Stimulated activated CD8-positive, alpha-beta memory T cell treated with anti-CD3 and anti-CD28 coated beads, Interleukin-15, amount 100 ng/mL, for 1 hour (primary cell): ENCODE results near the gene PIEZO1.
"Not testable (repeated sequence)": the region's sequence is repeated elsewhere in the genome, so short reads cannot be mapped to it uniquely, and the experiment has no call there.

Experiments used
- DNase-seq: peaks from one replicate; pipeline ENCODE4 v3.0.0-alpha.2; 2020; ENCODE audit warnings: low read depth

The PIEZO1 gene

DNA sequence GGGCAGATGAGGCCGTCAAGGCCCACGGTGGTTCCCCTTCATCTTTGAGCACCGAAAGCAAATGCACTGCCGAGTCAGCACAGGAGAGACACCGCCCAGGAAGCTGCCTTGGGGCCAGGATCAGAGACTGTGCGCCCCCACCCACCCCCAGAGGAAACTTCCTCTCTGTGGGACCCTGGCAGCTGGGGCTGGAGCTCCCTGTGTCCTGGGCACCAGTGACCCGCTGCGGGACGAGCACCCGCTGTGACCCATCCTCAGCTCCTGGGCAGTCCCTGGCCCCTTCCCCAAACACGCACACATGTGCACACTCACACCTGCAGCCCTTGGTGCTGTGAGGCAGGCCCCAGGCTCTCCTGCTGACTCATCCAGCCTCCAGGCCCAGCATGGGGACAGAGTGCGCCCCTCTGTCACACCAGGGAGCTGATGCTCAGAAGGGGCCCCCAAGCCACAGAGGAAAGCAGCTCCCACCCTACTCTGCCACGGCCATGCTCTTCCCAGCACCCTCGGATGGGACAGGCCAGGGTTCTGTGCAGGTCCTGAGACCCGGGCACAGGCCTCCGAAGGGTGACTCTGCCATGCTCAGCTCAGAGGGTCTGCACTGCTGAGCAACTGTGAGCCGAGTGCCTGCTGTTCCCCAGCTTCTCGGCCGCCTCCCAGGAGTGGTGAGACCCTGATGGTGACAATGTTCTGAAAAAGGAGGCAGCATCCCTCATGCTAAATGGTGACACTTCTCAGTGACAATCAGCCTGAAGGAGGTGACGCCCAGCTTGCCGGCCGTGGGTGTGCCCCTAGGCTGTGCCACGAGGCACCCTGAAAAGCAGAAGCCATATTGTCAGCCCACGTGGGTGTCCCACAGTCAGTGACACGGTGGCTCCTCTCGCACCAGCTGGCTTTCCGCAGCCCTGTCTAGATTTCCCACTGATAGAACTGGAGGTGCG is 3.6 kb downstream of the PIEZO1 start:
- no peak for DNase-seq

DNA sequence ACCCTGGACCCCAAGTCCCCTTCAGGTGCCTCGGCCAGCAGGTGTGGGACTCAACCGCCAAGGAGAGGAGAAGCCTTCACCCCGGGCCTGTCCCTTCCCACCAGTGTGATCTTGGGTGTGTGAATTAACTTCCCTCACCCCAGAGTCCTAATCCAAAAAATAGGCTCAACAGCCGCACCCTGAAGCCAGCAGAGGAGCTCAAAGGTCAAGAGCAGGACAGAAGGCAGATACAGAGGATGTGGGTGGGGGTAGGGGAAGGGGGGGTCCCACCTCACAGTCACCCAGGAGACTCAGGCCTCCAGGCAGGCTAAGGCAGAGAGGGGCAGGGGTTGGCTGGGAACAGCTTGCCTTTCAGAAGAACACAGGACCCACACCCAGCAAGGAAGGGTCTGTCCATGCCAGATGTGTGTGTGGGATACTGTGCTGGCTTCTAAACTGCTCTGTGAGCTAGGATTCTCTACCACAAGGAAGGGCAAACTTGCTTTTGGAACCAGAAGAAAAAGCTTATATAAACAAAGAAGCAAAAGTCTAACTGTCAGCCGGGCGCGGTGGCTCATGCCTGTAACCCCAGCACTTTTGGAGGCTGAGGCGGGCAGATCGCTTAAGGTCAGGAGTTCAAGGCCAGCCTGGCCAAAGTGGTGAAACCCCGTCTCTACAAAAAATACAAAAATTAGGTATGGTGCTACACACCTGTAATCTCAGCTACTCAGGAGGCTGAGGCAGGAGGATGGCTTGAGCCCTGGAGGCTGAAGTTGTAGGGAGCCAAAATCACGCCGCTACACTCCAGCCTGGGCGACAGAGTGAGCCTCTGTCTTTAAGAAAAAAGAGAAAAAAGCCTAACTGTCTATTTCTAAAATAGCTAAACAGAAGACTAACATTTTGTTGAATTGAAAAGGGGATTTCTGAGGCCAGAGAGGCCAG is 4.6 kb downstream of the PIEZO1 start:
- DNase-seq: no peak

DNA sequence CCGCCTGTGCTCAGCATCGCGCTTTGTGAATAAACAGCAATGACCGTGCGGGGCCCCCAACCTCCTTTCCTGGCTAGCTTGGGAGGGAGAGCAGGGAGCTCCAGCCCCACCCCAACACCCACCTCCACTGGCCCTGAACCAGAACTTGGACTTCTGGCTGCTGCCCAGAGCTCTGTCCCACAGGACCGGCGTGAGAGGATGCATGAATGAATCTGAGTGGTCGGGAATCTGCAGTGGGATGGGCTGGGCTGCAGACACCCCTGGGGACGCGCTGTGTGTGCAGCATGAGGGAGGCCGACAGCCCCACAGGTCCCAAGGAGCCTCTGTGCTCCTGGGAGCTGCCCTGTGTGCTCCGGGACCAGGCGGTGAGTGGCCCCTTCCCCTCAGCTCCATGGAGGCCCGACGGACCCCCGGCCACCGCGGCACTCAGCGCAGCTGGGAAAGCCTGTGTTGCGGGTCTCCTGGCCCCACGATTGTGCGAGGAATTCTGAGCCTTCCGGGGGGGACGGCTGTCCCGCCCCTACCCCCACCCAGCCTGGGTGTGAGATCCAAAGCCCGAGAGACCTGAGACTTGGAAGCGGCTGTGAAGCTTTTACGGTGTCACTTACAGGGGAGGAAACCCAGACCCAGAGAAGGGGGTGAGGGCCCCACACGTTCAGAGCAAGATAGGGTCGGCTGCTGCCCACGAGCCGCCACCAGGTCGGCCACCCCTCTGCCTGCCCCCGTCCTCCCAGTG is 5.4 kb downstream of the PIEZO1 start:
- no peak for DNase-seq

DNA sequence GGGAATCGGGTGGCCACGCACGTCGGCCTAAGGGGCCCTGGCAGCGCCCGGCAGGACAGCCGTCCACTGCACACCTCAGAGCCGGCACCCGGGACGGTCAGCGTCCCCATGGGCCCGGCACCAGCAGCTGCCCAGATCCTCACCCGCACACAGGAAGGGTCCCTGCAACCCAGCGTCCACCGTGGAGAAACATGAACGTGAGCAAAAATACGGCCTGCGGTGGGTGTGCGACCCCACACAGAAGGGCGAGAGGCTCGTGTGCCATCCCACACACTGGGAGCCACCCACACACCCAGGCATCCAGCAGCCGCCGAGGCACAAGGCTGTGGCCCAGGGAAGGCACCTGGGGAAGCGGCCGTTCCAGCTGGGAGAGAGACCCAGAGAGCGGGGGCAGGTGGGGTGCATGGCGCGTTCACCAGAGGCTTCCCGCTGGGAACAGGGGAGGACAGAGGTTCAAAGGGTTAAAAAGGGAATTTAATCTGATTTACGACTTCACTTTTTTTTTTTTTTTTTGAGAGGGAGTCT is 6.4 kb downstream of the PIEZO1 start:
- DNase-seq: no peak

DNA sequence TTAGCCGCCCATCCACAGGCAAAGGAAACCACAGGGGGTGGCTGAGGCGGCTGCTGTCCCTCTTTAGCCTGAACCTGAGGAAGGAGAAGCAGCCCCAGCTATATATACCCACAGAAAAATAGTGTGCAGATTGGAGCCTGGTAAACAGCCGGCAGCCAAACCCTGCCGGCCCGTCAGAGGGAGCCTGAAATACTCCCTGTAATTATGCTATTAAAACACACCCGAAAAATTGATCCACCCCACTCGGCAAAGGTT is 6.8 kb downstream of the PIEZO1 start:
- DNase-seq: no peak

DNA sequence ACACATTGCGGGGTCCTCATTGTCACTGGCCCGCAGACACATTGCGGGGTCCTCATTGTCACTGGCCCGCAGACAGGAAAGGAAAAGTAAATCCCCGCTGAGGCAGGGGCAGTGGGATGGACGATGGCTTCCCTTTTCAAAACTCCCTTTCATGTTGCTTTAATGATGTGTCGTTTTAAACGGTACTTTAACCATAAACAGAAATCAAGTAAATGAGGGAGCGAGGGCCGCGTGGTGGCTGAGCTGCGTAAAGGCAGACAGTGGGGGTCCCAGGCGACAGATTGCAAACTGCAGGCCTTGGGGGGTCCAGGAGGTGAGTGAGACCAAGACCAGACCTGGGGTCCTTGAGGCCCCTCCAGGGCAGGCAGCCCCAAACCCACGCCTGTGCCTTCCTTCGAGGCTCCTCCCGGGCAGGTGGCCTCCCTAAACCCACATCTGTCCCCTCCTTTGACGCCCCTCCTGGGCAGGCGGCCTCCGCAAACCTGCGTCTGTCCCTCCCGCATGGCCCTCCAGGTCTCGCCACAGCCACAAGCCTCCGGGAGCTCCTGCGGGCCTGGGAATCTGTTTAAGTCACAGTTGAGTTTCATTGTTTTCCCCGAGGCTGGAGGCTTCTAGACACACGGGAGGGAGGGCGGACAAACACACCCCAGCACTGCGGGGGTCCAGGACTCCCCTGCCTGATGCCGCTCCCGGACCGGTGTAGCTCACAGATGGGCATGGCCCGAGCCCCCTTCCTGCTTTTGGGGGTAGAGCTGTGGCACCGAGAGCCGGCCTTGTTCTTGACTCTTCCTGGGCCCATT is 7.3 kb downstream of the PIEZO1 start:
- DNase-seq: no peak

DNA sequence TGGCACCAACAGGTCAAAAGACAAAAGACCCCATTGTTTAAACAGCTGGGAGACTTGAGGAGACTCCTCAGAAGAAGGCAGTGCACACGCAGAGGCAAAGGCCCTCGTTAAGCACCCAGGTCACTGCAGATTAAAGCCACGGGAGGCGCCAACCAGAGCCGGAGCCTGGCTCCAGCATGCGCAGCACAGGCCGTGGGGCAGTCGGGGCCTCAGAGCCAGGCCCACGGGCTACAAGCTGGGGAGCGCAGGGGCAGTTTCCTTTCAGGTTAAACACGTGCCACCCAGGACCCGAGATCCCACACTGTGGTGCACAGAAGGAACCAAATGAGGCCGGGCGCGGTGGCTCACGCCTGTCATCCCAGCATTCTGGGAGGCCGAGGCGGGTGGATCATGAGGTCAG is 9.2 kb downstream of the PIEZO1 start:
- no peak for DNase-seq

DNA sequence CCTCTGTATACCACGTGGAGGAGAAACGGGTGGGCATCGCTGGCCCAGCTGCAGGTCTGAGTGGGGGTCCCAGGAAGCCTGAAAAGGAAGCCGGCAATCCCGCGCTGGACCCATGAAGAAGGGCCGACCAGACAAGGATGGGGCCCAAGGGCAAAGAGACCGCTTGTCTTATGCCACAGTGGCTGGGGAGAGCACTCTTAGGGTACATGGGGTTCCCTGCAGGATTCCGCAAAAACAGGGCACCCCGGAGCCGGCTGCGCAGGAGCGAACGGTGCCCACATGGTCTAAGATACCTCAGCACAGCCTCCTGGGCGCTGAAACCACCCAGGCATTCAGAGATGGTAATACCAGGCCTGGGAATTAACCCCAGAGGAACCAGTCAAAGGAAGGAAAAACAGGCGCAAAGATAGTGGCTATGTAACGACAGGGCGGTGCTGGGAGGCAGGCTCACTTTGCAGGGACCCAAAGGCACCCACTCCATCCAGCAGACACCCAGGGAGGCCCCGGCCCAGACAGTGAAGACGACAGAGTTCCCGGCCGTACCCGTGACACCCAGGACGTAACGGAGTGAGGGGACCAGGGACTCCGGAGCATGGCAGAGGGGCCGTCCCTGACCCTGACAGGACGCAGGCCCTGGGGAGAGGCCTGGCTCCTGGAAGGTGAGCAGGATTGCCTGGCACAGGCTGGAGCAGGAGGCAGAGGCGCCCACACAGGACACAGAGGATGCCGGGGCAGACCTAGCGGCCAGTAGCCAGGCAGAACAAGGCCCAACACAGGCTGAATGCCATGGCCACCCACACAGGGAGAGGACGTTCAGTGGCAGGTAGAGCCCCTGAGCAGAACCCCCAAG is 10.3 kb downstream of the PIEZO1 start:
- DNase-seq: no peak

DNA sequence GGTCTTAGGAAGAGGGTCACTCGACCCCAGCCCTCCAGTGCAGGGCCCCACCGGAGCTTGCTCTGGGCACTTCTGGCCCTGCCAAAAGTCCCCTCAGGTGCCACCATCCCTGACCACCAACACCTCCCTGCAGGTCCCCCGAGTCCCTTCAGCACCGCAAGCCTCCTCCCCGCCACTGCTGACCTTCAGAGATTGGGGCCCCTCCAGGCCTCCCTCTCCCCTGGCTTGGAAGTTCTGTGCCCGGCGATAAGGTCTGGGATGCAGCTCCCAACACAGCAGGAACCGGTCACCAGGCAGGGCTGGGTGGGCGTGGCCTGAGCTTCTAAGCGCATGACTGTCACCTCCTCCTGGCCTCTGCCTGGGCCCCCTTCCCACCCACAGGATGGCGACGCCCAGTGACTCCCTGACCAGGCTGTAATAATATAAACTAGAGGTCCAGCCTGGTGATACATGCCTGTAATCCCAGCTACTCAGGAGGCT is 11.2 kb downstream of the PIEZO1 start:
- no peak for DNase-seq

DNA sequence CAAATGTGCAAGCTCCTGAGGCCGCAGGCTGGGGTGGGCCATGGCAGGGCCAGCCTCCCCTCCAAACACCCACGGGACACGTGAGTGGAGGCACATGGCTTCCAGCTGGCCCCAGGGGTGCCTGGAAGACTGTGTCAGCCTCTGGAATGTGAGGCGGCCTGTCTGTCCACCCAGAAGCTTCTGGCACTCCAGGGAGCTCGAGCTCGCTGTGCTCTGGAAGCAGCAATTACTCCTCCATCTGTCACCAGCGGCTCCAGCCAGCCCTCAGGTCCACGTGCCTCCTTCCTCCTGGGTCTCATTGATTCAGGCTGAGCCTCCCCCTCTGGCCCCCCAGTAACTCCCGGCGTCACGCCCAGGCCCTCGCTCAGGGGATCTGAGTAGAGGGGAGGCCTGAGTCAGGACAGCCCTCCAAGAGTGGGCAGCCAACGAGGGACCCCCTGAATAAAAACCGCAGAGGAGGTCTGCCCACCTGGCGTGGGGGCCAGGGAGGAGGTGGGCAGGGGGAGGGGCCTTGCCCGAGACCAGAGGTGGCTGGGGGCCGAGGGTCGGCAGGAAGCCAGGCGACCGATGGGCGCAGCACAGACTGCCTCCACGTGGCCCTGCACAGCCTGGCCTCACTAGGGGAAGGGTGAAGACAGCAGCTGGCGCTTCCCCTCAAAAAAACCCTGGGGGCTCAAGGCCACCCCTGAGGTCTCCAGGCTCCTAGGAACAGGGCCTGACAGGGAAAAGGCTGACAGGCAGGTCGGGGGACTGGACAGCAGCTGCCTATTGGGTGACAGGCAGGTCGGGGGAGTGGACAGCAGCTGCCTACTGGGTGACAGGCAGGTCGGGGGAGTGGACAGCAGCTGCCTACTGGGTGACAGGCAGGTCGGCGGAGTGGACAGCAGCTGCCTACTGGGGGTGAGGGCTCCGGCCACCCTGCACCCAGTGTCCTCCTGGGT is 11.9 kb downstream of the PIEZO1 start:
- no peak for DNase-seq

DNA sequence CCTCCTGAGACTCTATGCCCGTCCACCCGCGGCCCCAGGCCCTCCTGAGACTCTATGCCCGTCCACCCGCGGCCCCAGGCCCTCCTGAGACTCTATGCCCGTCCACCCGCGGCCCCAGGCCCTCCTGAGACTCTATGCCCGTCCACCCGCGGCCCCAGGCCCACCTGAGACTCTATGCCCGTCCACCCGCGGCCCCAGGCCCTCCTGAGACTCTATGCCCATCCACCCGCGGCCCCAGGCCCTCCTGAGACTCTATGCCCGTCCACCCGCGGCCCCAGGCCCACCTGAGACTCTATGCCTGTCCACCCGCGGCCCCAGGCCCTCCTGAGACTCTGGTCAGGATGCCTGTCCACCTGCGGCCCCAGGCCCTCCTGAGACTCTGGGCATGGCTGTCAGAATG is 13.2 kb downstream of the PIEZO1 start:
- DNase-seq: not testable (repeated sequence)

DNA sequence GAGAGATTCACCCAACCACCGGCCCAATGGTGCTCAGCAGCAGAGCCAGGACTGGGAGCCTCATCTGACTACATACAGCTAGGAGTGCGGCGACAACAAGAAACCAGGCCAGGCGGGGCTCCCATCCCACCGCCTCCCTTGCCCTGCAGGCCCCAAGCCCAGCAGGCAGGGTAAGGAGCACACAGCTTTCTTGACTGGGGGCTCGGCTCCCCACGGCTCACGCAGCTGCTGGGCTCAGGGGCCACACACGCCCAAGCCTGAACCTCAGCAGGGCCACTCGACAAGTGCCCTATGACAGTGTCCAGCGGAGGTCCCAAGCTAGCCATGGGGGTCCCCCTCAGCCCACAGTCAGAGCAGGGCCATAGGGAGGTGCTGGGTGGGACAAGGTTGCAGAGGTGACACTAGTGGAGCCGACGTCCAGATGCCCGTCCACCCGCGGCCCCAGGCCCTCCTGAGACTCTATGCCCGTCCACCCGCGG is 13.7 kb downstream of the PIEZO1 start:
- no peak for DNase-seq

DNA sequence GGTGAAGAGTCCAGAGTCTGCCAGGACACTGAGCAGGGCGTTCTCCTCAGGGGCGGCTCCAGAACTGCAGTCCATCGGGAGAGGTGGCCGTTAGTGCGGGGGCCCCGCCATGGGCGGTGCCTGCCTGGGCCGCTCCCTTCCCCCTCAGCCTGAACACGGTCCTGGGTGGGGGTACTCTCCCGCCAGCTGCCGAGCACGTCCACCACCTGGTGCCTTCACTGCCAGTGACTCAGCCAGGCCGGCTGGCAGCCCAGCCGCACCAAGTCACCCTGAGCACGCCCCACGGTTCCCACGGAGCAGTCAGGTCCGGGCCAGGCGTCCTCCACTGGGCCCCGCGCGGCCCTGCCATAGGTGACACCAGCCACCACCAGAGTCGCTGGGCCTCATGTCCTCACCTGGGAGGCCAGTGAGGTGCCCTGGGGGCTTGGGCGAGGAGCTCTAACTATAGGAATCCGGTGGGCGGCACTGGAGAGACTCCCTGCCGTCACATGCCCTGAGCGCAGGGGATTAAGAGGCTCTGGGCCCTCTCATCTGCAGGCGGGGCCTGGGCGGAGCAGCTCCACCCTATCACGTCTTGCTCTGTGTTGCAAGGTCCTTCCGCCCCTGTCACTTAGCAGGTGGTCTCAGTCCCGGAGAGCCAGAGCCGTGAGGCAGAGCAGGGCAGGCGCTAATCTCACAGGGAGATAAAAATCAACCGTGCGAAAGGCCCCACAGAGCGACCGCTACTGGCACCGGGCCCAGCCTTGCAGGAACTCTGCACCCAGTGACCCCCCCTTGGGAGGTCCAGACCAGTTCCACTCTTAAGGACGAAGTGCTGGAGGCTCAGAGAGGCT is 14.3 kb downstream of the PIEZO1 start:
- DNase-seq: no peak

DNA sequence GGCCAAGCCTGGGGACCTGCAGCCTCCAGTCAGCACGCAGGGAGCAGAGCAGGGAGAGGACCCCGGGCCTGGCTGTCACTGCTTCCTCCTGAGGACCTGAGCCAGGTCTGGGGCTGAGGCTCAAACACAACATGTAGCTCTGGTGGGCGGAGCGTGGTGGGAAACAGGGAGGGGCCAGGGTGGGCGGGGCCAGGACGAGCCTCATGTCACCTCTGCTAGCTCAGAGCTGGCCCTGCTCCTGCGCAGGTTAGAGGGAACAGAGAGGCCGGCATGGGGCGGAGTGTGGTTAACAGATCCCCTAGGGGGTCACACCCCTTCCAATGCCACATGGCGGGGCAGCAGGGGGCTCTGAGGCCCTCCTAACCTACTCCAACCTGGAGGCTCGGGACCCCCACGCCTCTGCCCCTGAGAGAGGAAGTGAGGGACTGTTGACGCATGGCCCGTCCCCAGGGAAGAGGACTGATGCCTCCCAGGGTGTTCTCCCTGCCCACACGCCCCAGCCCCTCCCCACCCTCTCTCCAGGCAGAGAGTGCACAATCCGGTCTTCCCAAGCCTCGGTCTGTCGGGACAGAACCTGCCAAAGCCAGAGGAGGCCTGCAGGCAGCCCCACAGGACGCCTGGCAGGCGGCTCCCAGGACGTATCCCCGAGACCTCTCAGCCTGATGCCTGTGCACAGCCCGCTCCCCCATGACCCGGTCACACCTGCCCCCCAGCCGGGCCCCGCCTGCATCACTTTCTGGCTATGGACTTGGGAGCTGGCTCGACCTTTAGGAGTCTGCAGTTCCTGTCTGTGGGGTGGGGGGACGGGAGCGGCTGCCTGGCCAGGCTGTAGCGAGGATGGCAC is 15.2 kb downstream of the PIEZO1 start:
- DNase-seq: no peak

DNA sequence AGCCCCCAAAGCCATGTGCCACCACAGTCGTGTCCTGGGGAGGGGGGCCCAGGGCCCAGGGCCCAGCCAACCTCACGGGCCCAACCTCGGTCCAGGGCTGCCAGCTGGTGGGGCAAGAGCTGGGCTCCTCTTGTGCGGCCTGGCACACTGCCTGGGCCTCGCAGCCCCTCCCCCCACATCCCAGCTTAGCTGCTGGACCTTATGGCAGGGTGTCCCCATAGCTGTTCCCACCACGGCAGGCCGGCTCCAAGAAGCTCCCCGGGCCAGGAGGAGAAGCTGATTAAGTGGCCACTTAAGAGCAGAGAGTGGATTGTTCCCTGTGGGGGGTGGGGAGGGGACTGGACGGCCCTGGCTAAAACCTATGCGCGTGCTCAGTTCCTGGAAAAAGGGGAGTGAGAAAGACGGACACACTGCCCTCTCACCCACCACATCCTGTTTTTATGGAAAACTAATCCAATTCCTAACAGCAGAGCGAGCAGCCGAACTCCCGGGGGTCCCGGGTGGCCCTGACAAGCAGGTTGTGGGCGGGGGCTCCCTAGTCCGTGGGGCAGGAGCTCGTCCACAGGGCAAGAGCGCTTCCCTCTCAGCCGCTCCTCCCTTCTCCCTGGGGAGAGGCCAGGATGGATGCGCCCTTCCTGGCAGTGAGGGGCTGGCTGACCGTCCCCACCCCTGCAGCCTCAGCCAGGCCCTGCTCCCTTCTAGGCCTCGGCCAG is 16.8 kb downstream of the PIEZO1 start:
- DNase-seq: no peak

DNA sequence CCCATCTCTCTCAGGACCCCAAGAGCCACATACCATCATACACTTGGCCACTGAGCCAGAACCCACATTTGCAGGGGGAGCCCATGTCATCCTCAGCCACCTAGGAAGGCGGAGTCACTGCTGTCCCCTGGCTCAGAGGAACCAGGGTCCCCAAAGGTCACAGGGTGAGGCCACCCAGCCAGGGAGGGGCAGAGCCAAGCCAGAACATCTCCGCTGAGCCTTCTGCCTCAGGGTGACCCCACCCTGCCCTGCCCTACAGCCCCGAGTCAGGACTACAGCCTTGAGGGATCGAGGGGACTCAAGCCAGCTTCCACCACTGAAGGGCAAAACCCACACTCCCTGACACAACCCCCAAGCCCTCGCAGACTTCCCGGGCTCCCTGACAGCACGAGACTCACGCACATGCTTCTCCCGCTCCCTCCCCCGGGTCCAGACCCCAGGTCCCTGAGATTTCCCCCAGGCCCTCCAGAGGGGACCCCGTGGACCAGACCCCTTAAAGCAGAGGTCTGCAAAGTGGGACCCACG is 17.4 kb downstream of the PIEZO1 start:
- no peak for DNase-seq
